Measurements from ENCODE around the gene AHI1.

The AHI1 gene

DNA sequence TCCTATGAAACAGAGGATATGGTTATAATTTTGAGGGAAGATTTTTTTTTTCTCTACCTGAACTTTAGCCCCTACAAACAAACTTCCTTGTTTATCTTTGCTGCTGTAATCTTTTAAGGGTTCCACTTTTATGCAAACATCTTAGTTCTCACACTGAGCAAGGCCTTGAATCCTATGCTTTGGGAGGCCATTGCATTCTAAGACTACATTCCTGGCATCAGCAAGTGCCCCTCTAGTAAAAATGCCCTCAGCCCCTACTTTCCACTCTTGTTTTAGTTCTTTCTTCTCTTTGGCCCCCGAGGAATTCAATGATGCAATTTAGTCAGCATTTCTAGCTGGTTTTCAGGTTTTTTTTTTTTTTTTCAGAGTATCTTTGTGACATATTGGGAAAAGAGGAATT lies 8.1 kb upstream of the AHI1 start (continued):
- TF ChIP-seq, protein P1, sequence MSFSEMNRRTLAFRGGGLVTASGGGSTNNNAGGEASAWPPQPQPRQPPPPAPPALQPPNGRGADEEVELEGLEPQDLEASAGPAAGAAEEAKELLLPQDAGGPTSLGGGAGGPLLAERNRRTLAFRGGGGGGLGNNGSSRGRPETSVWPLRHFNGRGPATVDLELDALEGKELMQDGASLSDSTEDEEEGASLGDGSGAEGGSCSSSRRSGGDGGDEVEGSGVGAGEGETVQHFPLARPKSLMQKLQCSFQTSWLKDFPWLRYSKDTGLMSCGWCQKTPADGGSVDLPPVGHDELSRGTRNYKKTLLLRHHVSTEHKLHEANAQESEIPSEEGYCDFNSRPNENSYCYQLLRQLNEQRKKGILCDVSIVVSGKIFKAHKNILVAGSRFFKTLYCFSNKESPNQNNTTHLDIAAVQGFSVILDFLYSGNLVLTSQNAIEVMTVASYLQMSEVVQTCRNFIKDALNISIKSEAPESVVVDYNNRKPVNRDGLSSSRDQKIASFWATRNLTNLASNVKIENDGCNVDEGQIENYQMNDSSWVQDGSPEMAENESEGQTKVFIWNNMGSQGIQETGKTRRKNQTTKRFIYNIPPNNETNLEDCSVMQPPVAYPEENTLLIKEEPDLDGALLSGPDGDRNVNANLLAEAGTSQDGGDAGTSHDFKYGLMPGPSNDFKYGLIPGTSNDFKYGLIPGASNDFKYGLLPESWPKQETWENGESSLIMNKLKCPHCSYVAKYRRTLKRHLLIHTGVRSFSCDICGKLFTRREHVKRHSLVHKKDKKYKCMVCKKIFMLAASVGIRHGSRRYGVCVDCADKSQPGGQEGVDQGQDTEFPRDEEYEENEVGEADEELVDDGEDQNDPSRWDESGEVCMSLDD (tag by site-specific recombination; IDR thresholded peaks at IDR 0.05): no peak

DNA sequence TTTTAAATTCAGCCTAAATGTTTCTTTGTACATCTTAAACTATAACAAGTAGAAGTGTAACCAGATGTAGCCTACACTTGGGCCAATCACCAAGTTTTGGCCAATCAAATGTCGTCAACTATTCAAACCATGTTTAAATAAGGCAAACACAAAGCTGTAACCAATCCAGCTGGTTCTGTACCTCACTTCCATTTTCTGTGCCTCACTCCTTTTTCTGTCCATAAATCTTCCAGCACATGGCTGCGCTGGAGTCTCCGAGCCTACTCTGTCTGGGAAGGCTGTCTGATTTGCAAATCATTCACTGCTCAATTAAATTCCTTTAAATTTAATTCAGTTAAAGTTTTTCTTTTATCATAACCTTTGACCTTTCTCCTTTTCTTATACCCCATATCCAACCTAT lies 7.7 kb upstream of the AHI1 start:
- H3K9me3 ChIP-seq (ENCODE audit: control insufficient read depth, insufficient read depth, low read depth, low read length): no peaks in the 10 kb centered on the region
- no peak for TF ChIP-seq MEIS1 (CRISPR knock-in tag; IDR thresholded peaks at IDR 0.05; ENCODE audit: borderline replicate concordance)
- TF ChIP-seq ZNF10 (tag by site-specific recombination; IDR thresholded peaks at IDR 0.05): no peak
- no peak for TF ChIP-seq KLF8 (tag by site-specific recombination; IDR thresholded peaks at IDR 0.05)
- TF ChIP-seq OSR2 (tag by site-specific recombination; IDR thresholded peaks at IDR 0.05): no peak
- no peak for TF ChIP-seq ZNF121 (tag by site-specific recombination; IDR thresholded peaks at IDR 0.05)
- TF ChIP-seq ZNF610 (tag by site-specific recombination; IDR thresholded peaks at IDR 0.05; ENCODE audit: borderline replicate concordance): no peak
- TF ChIP-seq ZBTB17 (tag by site-specific recombination; IDR thresholded peaks at IDR 0.05): no peak
- no peak for TF ChIP-seq GLIS2 (tag by site-specific recombination; IDR thresholded peaks at IDR 0.05)
- TF ChIP-seq, protein P2, sequence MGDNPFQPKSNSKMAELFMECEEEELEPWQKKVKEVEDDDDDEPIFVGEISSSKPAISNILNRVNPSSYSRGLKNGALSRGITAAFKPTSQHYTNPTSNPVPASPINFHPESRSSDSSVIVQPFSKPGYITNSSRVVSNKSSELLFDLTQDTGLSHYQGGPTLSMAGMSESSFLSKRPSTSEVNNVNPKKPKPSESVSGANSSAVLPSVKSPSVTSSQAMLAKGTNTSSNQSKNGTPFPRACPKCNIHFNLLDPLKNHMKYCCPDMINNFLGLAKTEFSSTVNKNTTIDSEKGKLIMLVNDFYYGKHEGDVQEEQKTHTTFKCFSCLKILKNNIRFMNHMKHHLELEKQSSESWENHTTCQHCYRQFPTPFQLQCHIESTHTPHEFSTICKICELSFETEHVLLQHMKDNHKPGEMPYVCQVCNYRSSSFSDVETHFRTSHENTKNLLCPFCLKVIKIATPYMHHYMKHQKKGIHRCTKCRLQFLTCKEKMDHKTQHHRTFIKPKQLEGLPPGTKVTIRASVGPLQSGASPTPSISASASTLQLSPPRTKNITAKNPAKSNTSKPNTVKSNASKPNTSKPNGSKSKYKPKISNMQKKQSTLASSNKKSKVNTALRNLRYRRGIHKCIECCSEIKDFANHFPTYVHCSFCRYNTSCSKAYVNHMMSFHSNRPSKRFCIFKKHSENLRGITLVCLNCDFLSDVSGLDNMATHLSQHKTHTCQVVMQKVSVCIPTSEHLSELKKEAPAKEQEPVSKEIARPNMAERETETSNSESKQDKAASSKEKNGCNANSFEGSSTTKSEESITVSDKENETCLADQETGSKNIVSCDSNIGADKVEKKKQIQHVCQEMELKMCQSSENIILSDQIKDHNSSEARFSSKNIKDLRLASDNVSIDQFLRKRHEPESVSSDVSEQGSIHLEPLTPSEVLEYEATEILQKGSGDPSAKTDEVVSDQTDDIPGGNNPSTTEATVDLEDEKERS (tag by site-specific recombination; IDR thresholded peaks at IDR 0.05): no peak
- no peak for TF ChIP-seq ZNF629 (tag by site-specific recombination; IDR thresholded peaks at IDR 0.05)
- TF ChIP-seq ZNF24 (tag by site-specific recombination; IDR thresholded peaks at IDR 0.05): no peak
- TF ChIP-seq, protein P3, sequence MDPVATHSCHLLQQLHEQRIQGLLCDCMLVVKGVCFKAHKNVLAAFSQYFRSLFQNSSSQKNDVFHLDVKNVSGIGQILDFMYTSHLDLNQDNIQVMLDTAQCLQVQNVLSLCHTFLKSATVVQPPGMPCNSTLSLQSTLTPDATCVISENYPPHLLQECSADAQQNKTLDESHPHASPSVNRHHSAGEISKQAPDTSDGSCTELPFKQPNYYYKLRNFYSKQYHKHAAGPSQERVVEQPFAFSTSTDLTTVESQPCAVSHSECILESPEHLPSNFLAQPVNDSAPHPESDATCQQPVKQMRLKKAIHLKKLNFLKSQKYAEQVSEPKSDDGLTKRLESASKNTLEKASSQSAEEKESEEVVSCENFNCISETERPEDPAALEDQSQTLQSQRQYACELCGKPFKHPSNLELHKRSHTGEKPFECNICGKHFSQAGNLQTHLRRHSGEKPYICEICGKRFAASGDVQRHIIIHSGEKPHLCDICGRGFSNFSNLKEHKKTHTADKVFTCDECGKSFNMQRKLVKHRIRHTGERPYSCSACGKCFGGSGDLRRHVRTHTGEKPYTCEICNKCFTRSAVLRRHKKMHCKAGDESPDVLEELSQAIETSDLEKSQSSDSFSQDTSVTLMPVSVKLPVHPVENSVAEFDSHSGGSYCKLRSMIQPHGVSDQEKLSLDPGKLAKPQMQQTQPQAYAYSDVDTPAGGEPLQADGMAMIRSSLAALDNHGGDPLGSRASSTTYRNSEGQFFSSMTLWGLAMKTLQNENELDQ (tag by site-specific recombination; IDR thresholded peaks at IDR 0.05; ENCODE audit: low read depth): no peak
- no peak for TF ChIP-seq ZNF600 (tag by site-specific recombination; IDR thresholded peaks at IDR 0.05)
- TF ChIP-seq, protein P4, sequence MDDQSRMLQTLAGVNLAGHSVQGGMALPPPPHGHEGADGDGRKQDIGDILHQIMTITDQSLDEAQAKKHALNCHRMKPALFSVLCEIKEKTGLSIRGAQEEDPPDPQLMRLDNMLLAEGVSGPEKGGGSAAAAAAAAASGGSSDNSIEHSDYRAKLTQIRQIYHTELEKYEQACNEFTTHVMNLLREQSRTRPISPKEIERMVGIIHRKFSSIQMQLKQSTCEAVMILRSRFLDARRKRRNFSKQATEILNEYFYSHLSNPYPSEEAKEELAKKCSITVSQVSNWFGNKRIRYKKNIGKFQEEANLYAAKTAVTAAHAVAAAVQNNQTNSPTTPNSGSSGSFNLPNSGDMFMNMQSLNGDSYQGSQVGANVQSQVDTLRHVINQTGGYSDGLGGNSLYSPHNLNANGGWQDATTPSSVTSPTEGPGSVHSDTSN (CRISPR knock-in tag; IDR thresholded peaks at IDR 0.05): no peak
- no peak for TF ChIP-seq ZNF140 (tag by site-specific recombination; IDR thresholded peaks at IDR 0.05)
- no peak for TF ChIP-seq GLI4 (tag by site-specific recombination; IDR thresholded peaks at IDR 0.05)
- TF ChIP-seq, protein P5, sequence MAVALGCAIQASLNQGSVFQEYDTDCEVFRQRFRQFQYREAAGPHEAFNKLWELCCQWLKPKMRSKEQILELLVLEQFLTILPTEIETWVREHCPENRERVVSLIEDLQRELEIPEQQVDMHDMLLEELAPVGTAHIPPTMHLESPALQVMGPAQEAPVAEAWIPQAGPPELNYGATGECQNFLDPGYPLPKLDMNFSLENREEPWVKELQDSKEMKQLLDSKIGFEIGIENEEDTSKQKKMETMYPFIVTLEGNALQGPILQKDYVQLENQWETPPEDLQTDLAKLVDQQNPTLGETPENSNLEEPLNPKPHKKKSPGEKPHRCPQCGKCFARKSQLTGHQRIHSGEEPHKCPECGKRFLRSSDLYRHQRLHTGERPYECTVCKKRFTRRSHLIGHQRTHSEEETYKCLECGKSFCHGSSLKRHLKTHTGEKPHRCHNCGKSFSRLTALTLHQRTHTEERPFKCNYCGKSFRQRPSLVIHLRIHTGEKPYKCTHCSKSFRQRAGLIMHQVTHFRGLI (tag by site-specific recombination; IDR thresholded peaks at IDR 0.05): no peak
- no peak for TF ChIP-seq SALL2 (tag by site-specific recombination; IDR thresholded peaks at IDR 0.05; ENCODE audit: borderline replicate concordance)
- H3K27ac ChIP-seq (ENCODE audit: extremely low read depth, low read depth, low read length): no peak overlapping the region
- ChIA-PET POLR2A (no interaction called here), CTCF (interaction anchor here (0.5 to 4.6 kb wide), 14 partner anchors 11 to 1861 kb away, joined by 3 to 42 read pairs (median 4); no protein-coding TSS in a partner anchor)
- H3K4me3 ChIP-seq (ENCODE audit: low read depth, low read length): no peak overlapping the region
- no peaks in the 10 kb centered on the region for H3K36me3 ChIP-seq (ENCODE audit: control insufficient read depth in 2 of 2, insufficient read depth in 1 of 2, low read length in 2 of 2)
- H3K4me1 ChIP-seq (ENCODE audit: control insufficient read depth, insufficient read depth, low read length): peaks cover 3% of the 10 kb centered on the region; the same call in 1 of the 2 replicates

Measured in HEK293 (cell line).